ENCODE measurements around the gene AMFR.

Gene AMFR

DNA sequence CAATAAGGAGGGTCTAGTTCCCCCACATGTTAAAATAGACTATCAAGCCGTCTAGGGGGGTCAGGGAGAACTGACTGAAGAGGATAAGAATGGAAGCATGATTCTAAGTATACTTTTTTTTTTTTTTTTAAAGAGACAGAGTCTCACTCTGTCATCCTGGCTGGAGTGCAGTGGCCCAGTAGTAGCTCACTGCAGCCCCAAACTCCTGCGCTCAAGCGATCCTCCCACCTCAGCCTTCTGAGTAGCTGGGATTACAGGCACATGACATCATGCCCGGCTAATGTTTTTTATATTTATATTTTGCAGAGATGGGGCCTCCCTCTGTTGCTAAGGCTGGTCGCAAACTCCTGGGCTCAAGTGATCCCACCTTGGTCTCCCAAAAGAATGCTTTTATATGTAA, 14.2 kb downstream of the AMFR start:
- H3K9ac ChIP-seq, result no peak overlapping the region
- H3K4me1 ChIP-seq, result no peaks in the 10 kb centered on the region
- H3K27ac ChIP-seq, result no peak overlapping the region

DNA sequence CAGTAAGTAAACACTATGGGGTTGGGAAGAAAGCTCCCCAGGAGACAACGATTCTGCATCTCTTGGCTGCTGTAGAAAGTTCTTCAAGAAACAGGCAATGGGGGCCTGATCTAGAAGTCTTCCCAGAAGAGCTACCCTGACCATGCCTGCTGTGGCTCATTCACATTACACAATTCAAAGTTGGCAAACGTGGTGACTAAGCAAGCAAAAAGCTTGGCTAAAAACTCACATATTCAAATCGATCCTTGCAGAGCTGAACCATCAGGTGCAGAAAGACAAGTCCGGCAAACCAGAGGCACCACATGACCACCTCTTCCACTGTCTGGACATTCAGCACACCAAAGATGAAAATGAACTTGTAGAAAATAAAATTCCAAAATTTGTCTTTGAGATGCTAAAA, 16.1 kb downstream of the AMFR start:
- H3K9ac ChIP-seq, result no peak overlapping the region
- peaks cover 9% of the 10 kb centered on the region for H3K79me2 ChIP-seq
- no peaks in the 10 kb centered on the region for H3K9me3 ChIP-seq (ENCODE audit: control insufficient read depth, low read length)
- H3K4me2 ChIP-seq (ENCODE audit: low read length), result no peak overlapping the region
- H3K4me3 ChIP-seq (ENCODE audit: low read depth, low read length), result no peak overlapping the region
- H3K27me3 ChIP-seq (ENCODE audit: control insufficient read depth, insufficient read depth, low read length), result no peaks in the 10 kb centered on the region
- no peak overlapping the region for H3K27ac ChIP-seq
- no peaks in the 10 kb centered on the region for H3K4me1 ChIP-seq
- H3K36me3 ChIP-seq (ENCODE audit: control insufficient read depth, insufficient read depth, low read length), result no peaks in the 10 kb centered on the region
- H2AFZ ChIP-seq, result no peak overlapping the region
- TF ChIP-seq, protein P1, sequence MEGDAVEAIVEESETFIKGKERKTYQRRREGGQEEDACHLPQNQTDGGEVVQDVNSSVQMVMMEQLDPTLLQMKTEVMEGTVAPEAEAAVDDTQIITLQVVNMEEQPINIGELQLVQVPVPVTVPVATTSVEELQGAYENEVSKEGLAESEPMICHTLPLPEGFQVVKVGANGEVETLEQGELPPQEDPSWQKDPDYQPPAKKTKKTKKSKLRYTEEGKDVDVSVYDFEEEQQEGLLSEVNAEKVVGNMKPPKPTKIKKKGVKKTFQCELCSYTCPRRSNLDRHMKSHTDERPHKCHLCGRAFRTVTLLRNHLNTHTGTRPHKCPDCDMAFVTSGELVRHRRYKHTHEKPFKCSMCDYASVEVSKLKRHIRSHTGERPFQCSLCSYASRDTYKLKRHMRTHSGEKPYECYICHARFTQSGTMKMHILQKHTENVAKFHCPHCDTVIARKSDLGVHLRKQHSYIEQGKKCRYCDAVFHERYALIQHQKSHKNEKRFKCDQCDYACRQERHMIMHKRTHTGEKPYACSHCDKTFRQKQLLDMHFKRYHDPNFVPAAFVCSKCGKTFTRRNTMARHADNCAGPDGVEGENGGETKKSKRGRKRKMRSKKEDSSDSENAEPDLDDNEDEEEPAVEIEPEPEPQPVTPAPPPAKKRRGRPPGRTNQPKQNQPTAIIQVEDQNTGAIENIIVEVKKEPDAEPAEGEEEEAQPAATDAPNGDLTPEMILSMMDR (IDR thresholded peaks at IDR 0.05), result no peak

More for the DNA sequence above, 14.2 kb downstream of the AMFR start:
- Histone ChIP-seq H3K27me3 (ENCODE audit: control insufficient read depth, insufficient read depth, low read length) (no peaks in the 10 kb centered on the region), H3K79me2 (peaks cover 9% of the 10 kb centered on the region), H3K36me3 (ENCODE audit: control insufficient read depth, insufficient read depth, low read length) (no peaks in the 10 kb centered on the region), H3K9me3 (ENCODE audit: control insufficient read depth, low read length) (no peaks in the 10 kb centered on the region), H2AFZ (no peak overlapping the region), H3K4me2 (ENCODE audit: low read length) (no peak overlapping the region), H3K4me3 (ENCODE audit: low read depth, low read length) (no peak overlapping the region)
- TF ChIP-seq, protein P1 (IDR thresholded peaks at IDR 0.05), result no peak

DNA sequence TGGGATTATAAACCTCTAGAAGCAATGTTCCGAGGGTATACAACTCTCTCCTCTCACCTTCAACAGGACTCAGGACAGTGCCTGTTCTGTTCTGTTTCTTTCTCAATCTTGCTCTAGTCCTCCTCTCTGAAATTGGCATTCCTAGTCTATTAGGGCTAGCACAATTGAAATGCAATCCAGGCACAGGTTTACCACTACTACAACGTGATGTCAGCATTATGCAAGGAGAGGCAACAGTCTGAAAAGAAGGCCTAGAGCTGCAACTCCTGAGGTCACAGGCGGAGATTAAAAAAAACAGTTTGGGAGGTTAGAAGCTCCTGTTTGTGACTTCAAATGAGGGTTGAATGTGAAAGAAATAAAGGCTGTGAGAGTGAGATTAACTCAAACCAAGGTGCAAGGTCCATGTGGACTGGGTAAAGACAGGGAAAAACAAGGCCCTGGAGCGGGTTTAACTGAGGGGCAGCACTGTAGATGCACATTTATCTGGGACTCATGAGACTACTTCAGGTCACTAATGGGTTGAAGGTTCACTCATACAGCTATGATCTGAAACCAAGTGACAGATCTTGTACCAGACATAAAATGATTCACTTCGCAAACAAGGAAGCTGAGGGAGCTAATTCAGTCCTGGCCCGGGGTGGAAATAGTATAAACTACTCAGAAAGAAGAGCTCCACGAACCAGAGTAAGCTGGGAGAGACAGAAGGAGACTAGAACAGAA, 16.8 kb downstream of the AMFR start:
- no peak overlapping the region for H3K9ac ChIP-seq
- TF ChIP-seq, protein P1 (IDR thresholded peaks at IDR 0.05), result no peak
- peaks cover 9% of the 10 kb centered on the region for H3K79me2 ChIP-seq
- no peak overlapping the region for H3K4me2 ChIP-seq (ENCODE audit: low read length)
- H3K27ac ChIP-seq, result no peak overlapping the region
- no peaks in the 10 kb centered on the region for H3K4me1 ChIP-seq
- H3K9me3 ChIP-seq (ENCODE audit: control insufficient read depth, low read length), result no peaks in the 10 kb centered on the region
- no peaks in the 10 kb centered on the region for H3K36me3 ChIP-seq (ENCODE audit: control insufficient read depth, insufficient read depth, low read length)
- no peaks in the 10 kb centered on the region for H3K27me3 ChIP-seq (ENCODE audit: control insufficient read depth, insufficient read depth, low read length)
- no peak overlapping the region for H3K4me3 ChIP-seq (ENCODE audit: low read depth, low read length)
- no peak overlapping the region for H2AFZ ChIP-seq

DNA sequence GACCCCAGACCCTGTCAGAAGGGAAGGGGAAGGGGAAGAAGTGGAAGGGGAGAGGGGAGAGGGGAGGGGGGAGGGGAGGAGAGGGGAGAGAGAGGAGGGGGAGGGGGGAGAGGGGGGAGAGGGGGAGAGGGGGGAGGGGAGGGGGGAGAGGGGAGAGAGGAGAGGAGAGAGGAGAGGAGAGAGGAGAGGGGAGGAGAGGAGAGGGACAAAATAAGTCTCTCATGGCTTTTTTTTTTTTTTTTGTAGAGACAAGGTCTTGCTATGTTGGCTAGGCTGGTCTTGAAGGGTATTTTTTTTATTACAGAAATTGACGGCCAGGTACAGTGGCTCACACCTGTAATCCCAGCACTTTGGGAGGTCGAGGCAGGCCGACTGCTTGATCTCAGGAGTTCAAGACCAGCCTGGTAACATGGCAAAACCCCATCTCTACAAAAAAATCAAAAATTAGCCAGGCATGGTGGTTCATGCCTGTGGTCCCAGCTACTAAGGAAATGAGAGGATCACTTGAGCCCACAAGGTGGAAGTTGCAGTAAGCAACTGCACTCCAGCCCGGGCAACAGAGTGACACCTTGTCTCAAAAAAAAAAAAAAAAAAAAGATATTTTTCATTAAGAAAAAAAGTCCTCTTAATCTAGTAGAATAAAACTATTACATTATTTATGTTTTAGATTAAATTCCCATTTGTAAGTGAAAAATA, 19.2 kb downstream of the AMFR start:
- H3K9ac ChIP-seq, result no peak overlapping the region
- no peak overlapping the region for H2AFZ ChIP-seq
- H3K4me3 ChIP-seq (ENCODE audit: low read depth, low read length), result no peak overlapping the region
- peaks cover 9% of the 10 kb centered on the region for H3K79me2 ChIP-seq
- H3K4me1 ChIP-seq, result no peaks in the 10 kb centered on the region
- no peaks in the 10 kb centered on the region for H3K9me3 ChIP-seq (ENCODE audit: control insufficient read depth, low read length)
- no peaks in the 10 kb centered on the region for H3K27me3 ChIP-seq (ENCODE audit: control insufficient read depth, insufficient read depth, low read length)
- no peak overlapping the region for H3K27ac ChIP-seq
- H3K36me3 ChIP-seq (ENCODE audit: control insufficient read depth, insufficient read depth, low read length), result no peaks in the 10 kb centered on the region
- no peak overlapping the region for H3K4me2 ChIP-seq (ENCODE audit: low read length)
- TF ChIP-seq, protein P1 (IDR thresholded peaks at IDR 0.05), result no peak

All from parathyroid adenoma (tissue), 2 donors.